A549 treated with AZD9567 at 1 μM for 4 hours (cell line): ENCODE results near the gene TSSK1B. TPM values are rescaled to one million over a fixed set of nuclear protein-coding genes. Genes with fewer than 3 reads are reported as not detected.

ENCODE experiments used
- total RNA-seq: library from RNA; stranded (reverse); fragments of 200-300 nt; extraction: Qiagen RNA extraction; gene quantifications from 5 replicates; pipeline ENCODE4 v1.2.3, GENCODE V29; 2022; ENCODE audit not compliant: insufficient read depth

TSSK1B gene
- total RNA-seq: not detected in 5 replicates

GRCh38 chr5:113434889-113435288, at the start of gene TSSK1B:
Gene TSSK1B (minus strand): TSS chr5:113434989. CDS start chr5:113434839, 150 bp downstream.

Other genes with a start within 250 kb of the TSSK1B start
- gene MCC, start 53.5 kb upstream of the TSSK1B start, total RNA-seq: 0.17 to 0.49 TPM (median 0.26 TPM) in 5 replicates
- gene YTHDC2, start 78.7 kb upstream of the TSSK1B start, total RNA-seq: 4.8 to 7.4 TPM (median 6.9 TPM) in 5 replicates